ENCODE measurements around the gene KCNQ1.

Gene KCNQ1

DNA sequence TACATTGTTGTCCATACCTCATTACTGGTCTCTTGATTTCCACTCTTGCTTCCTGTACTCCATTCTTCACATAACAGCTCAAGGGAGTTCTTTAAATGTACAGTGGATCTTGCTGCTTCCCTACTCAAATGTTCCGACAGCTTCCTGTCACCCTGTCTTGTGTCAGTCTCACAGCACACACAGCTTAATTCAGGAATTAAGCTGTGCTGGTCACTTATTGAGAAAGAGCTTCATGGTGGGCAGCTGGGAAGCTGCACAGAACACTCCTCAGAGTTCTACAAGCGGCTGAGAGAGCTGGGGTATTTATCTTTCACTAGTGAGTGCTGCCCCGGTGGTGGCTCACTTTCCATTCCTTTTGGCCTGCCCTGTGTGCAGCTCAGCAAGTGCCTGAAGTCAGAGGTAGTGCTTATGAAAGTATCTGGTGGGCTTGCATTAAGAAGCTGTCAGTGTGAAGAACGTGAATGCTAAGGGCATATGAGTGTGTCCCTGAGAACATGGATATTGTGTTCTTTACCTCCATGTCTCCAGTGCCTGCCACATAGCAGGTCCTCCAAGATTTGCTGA lies 206.3 kb downstream of the KCNQ1 start:
- DNase-seq (ENCODE audit: low read depth), result no peak

DNA sequence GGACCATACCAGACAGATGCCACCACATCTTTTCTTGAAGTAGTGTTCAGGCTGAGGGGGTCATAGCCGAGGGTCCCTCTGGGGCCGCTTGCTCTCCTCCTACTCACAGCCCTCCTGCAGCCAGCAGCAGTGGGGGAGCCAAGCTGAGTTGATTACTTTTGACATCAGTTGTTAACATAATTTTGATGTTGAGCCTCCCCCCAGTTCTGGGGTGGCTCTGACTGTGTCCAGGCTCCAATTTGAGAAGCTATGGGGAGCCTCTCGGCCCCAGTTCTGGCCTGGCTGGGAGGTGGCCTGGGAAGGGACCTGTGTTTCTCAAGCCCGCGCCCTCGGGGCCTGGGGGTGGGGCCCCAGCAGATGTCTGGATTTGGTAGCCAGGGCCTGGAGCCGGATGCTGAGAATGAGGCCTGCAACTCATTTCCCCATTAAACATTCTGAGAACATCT lies 207.0 kb downstream of the KCNQ1 start:
- no peak for DNase-seq (ENCODE audit: low read depth)

DNA sequence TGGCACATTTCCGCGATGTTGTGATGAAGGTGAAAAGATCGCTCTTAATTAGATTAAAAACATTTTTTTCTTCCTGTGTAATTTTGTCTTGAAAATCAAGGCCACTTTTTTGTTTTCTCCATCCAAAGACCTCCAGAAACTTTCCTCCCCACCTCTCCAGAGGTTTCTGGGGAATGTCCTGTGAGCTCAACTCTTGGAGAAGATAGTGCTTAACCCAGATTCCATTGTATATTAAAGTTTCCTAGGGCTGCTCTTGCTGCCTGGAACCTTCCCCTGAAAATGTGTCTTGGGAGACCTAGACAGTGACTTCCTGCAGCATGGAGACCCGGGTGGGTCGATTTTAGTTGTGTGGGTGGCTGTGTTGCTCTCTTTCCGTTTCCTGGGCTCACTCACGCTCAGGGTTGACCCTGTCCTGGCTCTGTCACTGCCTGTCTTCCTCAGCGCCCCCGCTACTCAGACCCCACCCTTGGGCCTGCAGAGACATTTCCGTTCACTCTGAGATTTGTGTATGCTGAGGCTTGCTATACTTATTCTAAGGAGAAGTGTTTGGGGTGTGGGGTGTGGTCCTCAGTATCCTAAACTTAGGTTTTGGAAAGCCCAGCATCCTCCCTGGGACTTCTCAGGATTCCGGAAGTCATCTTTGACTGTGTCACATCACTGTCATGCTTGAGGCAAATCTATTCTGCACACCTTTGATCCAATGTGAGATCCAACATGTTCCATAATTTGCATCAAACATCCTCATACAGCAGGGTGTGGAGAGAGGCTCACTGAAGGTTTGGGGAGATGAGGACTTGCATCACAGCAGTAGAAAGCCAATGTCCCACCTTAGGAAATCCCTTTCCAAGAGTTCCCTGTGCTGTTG lies 207.8 kb downstream of the KCNQ1 start:
- no peak for DNase-seq (ENCODE audit: low read depth)

DNA sequence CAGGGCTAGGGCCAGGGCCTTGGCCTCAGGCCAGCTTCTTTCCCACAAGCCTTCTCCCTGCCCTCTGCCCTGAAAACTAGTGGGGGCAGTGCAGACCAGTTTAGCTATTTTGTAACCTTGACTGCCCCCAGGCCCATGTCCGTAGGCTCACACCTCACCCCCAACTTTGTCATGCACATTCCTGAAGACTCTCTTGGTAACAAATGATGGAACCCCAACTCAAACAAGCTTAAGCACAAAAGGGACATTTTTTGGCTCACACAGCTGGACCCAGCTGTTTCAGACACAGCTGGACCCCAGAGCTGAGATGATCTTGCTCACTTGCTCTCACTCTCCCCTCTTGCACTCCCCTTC lies 208.4 kb downstream of the KCNQ1 start:
- no peak for DNase-seq (ENCODE audit: low read depth)

DNA sequence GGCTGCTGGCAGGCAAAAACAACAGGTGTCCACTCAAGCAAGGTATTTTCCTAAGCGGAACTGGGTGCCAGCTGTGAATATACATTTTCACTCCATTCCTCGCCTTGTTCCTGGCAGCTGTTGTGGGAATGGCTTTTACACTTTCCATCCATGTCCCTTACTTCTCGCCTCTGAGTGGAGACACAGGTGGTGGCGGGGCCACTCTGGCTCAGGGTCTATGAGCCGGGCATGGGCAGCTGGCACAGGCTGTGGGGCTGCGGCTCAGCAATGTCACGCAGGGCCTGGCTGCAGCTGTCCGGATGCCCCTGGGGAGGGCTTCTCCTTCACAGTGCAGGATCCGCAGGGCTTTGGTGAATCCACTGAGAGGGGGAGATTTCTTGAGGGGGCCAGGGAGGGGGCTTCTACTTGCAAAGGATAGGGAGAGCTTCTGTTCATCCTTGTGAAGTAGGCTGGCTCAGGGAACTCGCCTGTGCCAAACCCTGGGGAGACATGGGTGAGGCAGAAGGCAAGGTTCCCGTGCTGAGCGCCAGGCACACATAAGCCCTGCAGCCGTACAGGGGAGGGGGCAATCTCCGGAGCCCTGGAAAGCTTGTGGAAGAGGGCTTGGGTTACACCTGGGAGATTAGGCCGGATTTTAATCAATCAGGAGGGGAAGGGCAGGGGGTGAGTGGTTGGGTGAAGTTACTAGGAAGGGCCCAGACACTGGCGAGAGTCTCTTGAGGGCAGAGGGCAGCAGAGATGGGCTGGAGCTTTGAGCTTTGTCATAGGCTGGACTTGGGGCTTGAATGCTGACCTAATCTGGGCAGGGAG lies 209.3 kb downstream of the KCNQ1 start:
- no peak for DNase-seq (ENCODE audit: low read depth)

DNA sequence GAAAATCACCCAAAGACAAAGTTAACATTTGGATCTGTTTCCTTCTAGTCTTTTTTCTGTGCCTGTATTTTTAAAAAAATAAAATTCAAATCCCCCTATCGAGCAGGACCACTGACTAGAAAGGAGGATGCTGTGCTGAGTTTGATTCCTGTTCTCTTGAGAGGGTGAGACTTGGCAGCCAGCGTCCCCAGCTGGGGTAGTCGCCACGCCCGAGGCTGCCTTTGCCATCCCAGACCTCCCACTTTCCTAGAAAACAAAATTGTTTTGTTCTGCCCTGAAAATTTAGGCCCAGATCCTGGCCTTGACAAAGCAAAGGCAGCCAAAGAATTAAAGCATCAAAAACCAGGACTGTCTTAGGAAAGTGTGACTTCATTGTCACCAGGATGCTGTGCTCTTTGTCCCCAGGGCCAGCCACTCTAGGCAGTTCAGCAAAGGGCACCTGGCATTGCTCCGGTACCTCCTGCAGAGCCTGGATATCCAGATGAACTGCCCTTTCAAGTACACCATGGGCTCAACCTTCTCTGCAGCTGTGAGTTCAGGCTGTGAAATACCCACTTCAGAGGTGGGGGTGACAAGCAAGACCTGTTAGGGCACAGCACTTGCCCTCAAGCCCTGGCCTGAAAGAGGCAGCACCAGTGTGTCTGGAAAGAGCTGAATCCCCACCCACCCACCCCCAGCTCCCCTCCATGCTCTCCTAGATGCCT lies 210.4 kb downstream of the KCNQ1 start:
- DNase-seq (ENCODE audit: low read depth), result no peak

DNA sequence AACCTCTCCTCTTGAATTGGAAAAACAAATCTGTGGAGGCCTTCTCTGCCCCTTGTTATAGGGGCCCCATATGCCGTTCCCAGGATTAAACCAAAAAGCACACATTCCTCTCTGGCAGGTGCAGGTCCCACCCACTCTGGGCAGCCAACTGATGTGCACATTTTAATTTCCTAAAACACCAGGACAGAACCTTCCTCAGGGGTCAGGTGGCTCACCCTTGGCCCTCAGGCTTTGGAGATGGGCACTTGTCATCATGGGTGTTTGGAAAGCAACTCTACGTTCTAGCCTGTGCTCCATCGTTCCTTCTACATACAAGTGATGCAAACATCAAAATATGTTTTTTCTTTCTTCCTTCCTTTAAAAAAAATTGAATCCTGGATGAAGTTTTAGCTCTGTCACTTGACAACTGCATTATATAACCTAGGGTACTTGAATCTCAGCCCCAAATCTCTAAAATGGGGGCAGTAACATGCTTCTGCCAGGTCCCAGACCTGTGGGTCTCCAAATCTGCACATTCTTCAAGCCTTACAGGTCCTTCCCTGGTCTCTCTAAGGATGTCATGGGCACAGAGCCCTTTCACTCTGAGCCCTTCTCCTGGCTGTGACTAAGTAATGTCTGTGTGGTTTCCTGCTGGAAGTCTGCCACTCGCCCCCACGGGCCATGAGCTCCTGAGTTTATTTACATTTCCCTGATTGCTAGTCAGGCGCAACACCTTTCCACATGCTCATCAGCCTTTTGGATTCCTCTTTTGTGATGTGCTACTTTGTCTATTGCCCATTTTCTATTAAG lies 211.2 kb downstream of the KCNQ1 start:
- DNase-seq (ENCODE audit: low read depth), result no peak

DNA sequence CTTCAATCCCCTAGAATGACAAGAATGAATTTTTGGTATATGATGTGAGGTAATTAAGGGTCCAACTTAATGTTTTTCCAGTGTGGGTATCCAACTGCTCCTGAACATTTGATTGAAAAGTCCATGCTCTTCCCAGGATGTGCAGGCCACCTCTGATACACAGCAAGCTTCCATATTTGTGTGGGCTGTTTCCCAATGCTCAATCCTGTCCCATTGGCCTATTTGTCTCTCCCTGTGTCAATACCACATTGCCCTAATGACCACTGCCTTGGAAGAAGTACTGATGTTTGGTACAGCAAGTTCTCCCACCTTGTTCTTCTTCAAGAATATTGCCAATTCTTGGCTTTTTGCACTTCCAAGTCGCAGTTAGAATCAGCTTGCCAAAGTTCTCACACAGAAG lies 212.1 kb downstream of the KCNQ1 start:
- DNase-seq (ENCODE audit: low read depth), result no peak

DNA sequence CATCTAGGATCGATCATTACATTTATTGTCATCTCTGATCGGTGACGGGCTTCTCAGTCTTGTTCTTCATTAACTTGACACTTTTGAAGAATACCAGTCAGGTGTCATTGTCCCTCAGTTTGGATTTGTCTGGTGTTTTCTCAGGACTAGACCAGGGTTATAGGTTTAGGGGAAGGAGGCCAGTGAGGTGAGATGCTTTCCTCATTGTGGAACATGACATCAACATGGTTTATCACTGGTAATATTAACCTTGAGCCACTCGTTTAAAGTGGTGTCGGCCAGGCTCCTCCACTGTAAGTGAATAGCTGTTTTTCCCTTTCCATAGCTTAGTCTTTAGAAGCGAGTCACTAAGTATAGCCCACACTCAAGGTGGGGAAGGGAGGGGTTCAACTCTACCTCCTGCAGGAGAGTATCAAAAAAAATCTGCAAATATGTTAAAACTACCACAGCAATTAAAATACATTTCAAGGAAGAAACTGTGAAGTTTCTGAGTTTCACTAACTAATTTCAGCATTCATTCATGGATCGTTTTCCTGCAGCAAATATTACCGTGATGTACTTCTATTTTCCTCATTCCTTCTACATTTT lies 213.0 kb downstream of the KCNQ1 start:
- no peak for DNase-seq (ENCODE audit: low read depth)

DNA sequence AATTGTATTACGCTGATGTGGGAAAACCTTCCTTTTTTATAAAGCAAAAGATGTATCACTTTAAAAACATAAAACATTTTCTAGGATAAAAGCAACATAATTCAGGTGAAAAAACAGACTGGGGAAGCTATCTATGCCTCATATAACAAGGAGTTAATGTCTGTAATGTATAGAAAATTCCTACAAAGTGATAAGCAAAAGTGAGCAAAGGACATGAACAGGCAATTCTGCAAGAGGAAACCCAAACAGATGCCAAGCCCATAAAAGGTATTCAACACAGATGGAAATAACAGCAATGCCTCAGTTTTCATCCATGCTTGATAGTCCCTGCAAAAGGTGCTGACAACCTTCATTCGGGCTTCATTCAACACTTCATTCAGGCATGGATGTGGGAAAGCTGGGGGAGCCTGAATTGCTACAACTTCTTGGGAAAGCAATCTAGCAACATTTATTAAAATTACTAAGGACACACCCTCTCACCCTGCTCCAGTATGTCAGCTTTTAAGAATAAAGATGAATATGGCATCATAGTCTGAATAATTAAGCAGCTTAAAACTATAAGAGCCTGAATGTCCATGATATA lies 215.6 kb downstream of the KCNQ1 start:
- DNase-seq (ENCODE audit: low read depth), result no peak

DNA sequence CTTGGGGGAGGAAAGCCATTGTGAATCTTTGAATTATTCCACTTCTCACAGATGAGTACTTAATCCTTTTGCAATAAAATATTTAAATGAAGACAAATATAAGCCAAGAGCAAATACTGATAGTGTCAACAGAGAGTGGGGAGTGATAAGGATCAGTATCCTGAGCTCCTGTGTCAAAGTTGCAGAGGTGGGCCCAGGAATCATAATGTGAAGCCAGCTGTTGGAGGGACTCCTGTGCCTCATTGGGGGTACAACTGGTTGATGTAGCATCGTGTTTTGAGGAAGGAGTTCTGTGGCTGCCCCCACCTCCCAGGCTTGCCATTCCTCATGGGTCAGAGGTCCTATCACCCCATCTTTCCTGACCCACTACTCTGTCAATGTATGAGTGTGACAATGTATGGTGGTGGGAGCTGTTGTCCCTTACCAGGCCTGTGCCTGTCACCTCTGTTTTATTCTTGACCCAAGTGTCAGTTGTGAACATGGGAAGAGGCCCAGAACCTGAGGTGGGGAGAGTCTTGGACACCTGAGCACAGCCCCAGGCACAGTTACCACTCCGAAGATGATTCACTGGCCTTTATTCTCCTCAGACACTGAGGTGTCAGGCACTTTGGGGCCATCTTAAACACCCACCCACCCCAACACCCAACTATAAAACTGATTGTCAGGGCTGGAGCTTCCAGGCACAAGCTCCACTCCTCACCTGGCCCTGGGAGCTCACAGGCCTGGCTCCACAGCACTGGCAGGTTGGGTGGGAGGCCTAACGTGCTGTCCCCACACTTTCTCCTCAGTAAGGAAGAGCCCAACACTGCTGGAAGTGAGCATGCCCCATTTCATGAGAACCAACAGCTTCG lies 216.6 kb downstream of the KCNQ1 start:
- DNase-seq (ENCODE audit: low read depth), result no peak

DNA sequence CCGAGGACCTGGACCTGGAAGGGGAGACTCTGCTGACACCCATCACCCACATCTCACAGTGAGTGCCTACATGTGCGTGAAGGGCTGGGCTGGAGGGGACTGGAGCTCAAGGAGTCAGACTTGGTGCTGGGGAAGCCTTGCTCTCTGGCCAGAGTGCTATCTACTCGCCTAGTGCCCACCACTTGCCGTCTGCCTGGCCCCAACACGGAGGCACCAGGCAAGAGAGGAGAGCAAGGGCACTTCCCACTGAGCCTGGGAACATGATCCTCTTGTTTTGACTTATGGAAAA lies 217.2 kb downstream of the KCNQ1 start:
- no peak for DNase-seq (ENCODE audit: low read depth)

DNA sequence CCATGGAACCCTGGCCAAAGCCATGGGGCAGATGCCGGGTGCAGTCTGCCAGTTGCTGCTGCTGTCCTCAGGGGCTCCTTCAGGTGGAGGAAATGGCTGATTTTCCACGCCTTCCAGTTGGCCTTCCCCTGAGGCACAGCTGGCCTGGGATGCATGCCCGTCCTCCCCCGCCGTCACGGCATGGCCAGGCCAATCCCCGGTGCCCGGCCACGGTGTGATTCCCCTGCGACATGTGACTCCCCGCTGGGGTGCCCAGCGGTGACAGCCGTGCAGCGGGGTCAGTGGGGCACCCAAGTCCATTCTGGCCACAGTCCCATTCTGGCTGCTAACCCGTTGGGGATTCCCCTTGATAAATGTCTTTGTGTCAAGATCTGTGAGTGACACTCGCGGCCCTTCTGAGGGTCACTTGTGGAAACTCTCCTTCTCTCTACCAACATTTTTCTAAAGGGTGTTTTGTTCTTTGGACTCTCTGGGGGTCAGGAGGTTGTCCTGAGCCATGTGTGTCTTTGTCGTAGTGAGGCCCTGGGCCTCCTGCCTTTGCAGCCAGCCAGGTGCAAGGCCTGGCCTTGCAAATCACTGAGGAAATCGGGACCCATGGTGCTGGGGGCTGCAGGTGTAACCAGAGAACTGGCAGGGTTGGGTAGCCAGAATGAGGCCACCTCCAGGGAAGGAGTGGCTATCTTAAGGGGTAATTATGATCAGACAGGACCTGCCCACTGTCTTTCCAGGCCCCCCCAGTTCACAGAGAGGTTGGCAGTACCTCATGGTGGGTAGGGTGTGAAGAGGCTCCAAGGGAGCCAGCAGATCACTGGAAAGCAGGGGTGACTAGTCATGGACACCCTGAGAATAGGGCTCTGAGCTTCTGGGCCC lies 217.9 kb downstream of the KCNQ1 start:
- DNase-seq (ENCODE audit: low read depth), result no peak

DNA sequence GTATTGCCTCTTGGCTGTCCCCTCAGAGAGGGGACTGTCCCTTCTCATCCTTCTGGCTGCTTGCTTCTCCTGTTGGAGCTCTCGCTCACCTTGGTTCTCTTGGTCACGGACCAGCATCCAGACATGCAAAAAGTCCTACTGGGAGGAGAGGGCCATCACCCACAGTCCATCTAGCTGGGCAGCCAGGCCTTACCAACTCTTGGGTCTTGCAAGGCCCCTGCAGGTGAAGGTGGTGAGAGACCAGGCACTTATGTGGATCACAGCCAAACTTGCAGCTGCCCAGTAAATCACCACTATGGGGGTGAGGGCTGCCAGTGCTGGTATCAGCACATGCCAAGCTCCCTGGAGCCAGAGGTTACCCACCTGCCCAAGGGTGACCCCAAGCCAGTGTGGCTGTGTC lies 218.7 kb downstream of the KCNQ1 start:
- no peak for DNase-seq (ENCODE audit: low read depth)

DNA sequence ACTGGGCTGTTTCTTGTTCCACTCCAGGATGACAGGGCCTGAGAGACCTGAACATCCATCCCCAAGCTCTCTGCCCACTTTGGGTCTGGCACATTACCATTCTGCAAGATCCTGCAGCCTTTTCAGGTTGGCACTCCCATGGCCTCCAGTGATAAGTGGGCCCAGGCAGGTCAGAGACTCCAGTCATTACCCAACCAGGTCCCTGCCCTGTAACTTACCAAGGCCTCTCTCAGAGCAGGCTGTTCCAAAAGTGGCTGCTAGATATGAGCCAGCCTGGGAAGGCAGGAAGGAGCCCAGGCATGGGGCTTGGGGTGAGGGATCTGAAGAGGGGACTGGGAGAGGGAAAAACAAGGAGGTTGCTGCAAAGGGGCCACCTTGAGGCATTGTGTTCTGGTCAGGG lies 219.1 kb downstream of the KCNQ1 start:
- DNase-seq (ENCODE audit: low read depth), result no peak

DNA sequence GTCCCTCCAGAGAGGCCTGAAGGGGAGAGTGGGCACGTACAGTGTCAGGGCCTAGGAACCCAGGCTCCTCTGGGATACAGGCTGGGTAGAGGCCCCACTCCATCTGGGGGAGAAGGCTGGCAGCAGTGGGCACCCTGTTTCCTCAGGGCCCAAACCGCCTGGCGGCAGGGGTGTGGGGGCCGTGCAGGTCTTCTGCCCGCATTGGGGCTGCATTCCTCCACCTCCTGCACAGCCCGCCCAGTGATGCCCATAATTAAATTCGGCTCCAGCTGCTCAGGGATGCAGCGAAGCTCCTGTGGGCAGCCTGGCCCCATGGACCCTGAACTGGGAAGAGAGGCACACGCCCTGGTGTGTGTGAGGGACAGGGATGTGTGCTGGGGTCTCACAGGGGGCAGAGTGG lies 219.6 kb downstream of the KCNQ1 start:
- DNase-seq (ENCODE audit: low read depth), result no peak

DNA sequence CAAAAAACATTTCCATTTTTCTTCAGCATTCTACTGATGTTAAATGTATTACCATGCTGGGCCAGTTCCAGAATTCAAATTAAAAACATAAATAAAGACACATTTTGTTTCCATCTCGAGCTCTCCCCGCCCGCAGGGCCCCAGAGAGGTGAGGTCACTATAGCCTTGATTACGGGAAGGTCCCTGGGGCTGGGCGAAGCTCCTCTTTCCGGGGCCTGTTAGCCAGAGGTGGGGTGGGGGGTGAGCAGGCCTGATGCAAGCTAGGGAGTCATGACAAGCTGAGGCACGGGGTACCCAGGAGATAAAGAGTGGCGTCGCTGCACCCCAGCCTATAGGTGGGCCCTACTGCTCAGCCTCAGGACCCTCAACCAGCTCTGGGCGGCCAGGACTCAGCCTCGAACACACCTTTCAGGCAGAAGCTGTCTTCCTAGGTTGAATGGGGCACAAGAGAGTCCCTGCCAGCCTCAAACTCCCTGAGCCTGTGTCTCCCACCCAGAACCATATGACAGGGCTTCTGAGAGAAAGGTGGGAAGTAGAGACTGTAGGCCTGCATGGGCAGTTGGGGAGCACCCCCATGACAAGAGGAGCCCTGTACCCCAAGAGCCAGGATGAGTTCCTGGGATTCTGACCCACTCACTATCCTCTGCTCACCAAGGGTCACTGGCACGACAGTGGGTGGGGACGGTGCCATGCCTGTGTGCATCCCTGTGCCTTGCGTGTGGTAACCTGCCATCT lies 220.2 kb downstream of the KCNQ1 start:
- no peak for DNase-seq (ENCODE audit: low read depth)
